Stimulated activated CD8-positive, alpha-beta memory T cell treated with anti-CD3 and anti-CD28 coated beads, Interleukin-15, amount 100 ng/mL, for 1 hour (primary cell): ENCODE results near the gene FBXW5.

Experiments
- DNase-seq: peaks from one replicate; pipeline ENCODE4 v3.0.0-alpha.2; 2020; ENCODE audit warnings: low read depth

The FBXW5 gene, protein sequence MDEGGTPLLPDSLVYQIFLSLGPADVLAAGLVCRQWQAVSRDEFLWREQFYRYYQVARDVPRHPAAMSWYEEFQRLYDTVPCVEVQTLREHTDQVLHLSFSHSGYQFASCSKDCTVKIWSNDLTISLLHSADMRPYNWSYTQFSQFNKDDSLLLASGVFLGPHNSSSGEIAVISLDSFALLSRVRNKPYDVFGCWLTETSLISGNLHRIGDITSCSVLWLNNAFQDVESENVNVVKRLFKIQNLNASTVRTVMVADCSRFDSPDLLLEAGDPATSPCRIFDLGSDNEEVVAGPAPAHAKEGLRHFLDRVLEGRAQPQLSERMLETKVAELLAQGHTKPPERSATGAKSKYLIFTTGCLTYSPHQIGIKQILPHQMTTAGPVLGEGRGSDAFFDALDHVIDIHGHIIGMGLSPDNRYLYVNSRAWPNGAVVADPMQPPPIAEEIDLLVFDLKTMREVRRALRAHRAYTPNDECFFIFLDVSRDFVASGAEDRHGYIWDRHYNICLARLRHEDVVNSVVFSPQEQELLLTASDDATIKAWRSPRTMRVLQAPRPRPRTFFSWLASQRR

DNA sequence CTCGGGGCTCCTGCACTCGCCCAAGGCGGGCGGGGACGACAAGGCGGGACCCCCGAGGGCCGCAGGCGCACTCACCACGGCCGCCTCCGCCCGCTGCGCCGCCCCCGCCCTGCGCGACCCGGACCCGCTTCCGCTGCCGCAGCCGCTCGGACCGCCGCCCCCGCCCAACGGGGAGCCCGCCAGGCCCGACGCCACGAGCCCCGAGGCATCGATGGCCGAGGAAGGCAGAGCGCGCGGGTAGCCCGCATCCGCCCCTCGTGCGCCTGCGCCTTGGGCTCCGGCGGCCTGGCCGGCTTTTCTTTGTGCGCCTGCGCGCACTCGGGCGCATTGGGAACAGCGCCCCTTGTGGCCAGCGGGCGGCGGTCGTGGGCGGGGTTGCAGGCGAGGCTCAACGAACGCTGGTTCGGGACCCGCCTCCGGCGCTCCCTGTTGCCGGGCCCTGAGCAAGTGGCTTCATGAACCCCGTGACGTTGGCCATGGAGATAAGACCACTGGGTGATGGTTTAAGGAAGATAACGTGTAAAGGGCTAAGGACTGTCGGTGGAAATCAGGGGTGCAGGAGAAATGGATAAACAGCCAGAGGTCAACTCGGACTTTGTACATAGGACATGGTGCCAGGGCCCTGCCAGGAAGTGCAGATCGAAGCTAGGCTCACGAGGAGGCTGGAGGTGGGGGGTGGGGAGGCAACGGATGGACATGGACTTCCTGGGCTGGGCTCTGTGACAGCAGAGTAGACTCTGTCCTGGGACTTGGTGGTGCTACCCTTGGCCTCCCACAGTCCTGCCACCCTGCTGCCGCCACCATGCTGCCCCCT lies at the start of gene FBXW5, which contains the start of gene C8G:
Gene FBXW5, minus strand, starts transcription at position 220 of the 814 bp plus-strand sequence. CDS start 655 bp downstream, outside the sequence.
Gene C8G, plus strand, starts transcription at position 725 of the 814 bp plus-strand sequence. Its CDS starts 78 bp downstream, at position 803.
- peak; percentile 83 for DNase-seq

DNA sequence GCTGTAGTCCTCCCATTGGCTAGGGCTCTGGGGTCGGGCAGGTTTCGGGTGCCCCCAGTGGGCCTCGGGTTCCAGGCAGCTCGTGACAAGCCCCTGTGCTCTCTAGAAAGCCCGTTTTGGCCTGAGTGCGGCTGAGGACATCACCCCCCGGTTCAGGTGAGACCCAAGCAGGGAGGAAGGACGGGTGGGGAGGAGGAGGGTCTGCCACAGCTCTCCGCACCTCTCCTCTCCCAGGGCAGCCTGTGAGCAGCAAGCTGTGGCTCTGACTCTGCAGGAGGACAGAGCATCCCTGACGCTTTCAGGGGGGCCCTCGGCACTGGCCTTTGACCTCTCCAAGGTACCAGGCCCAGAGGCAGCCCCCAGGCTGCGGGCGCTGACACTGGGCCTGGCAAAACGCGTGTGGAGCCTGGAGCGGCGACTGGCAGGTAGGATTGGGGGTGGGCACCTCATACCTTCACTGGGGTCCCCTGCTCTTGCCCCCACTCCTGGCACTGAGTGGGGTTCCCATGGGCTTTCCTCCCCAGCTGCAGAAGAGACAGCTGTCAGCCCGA lies 48.4 kb upstream of the FBXW5 start:
- DNase-seq = no peak

DNA sequence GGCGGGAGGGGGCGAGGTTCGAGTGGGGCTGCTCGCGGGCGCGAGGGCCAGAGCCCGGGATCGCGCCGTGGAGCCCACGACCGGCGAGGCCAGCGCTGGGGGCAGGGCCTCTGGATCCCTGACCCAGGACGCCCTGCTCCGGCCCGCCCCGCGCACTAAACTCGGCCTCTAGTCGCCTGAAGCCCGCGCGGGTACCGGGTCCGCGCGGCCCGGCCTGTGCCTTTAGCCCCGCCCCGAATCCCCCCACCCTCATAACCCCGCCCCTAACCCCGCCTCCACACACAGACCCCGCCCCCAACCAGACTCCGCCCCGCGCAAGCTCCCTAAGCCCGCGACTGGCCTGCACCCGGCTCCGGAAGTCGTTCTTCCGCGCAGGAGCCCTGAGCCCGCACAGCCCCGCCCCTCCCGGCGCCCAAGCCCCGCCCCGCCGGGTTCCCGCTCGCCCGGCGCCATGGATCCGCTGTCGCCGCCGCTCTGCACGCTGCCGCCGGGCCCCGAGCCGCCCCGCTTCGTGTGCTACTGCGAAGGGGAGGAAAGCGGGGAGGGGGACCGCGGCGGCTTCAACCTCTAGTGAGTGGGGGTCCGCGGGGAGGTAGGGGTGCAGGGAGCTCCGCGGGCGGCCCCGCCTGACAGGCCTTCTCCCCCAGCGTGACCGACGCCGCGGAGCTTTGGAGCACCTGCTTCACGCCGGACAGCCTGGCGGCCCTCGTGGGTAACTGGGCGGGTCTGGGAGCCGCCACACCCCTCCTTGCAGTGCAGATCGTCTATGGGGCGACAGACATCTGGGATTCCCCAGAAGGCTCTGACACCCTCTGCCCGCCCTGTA lies 47.7 kb upstream of the FBXW5 start, which contains the start of gene PAXX:
Gene PAXX, plus strand, starts transcription at position 430 of the 826 bp plus-strand sequence. Its CDS starts 22 bp downstream, at position 452.
- peak; percentile 86 for DNase-seq

DNA sequence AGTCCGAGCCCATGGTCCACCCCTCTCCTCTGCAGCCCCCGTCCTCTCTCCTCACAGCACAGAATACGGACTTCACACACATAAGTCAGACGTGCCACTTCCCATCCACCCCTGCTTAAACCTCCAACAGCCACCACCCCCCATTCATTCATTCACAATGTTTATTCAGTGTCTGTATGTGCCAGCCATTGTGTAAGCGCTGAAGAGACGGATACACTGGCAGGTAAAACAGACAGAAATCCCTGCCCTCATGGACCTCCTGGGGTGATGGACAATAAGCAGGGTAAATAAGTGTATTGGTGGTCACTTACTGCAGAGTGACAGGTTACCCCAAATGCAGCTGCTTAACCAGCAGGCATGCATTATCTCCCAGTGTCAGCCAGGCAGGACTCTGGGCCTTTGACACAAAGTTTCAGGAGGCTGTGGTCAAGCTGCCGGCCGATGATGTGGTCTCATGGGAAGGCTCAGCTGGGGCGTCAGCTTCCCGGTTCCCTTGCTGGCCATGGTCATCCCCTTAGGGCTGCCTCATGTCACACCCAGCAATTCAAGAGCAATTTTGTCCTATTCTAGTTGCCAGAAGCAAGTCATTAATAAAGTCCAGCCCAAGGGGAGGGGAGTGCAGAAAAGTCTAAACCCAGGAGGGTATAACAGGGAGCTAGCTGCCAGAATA lies 45.8 kb upstream of the FBXW5 start:
- no peak for DNase-seq

DNA sequence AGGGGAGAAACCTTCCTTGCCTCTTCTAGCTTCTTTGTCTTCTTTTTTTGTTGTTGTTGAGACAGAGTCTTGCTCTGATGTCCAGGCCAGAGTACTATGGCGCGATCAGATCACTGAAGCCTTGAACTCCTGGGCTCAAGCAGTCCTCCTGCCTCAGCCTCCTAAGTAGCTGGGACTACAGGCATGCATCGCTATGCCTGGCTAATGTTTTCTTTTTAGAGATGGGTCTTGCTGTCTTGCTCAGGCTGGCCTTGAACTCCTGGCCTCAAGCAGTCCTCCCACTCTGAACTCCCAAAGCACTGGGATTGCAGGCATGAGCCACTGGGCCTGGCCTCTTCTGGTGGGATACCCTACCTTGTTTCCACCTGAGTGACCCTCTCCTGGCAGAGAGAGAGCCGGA lies 44.3 kb upstream of the FBXW5 start:
- no peak for DNase-seq

DNA sequence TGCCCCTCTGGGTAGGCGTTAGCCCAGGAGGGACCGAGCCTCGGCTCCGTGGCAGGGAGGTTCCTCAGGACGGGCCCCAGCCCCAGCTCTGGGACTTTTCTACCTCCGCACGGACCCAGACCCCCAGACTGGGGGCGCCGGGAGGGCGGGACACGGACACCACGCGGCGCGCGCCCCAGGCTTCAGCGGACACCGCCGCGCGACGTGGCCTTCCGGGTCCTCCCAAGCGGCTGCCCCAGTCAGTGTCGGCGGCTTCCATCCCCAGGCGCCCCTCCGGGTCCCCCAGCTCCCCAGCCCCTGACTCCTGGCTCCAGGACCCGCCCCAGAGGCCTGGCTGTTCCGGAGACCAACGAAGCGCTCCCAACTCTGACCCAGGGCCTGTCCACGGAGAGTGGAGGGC lies 41.3 kb upstream of the FBXW5 start:
- DNase-seq = no peak

DNA sequence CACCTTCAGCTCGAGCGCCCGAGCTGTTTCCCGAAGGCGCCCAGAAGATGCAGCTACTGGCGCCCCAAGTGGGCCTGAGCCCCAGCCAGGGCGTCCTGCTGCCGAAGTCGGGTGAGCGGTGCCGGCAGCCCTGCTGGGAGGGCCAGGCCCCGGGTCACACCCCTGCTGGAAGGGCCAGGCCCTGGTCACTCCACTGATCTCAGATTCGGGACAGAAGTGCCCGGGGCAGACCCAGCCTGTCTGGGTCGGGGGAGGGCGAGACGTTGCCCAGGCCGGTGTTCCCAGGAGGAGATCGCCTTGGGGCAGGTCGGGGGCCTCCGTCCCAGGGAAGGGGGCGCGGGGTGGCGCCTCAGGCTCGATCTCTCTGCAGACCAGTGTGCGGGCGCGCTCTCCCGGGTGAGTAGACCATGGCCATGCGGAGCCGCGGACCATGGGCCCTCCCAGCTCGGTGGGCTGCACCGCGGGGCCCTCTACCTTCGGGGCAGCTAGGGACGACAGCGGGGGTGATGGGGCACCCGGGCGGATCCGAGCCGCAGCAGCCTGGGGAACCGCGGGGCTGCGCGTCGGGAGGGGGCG lies 40.6 kb upstream of the FBXW5 start:
- no peak for DNase-seq

DNA sequence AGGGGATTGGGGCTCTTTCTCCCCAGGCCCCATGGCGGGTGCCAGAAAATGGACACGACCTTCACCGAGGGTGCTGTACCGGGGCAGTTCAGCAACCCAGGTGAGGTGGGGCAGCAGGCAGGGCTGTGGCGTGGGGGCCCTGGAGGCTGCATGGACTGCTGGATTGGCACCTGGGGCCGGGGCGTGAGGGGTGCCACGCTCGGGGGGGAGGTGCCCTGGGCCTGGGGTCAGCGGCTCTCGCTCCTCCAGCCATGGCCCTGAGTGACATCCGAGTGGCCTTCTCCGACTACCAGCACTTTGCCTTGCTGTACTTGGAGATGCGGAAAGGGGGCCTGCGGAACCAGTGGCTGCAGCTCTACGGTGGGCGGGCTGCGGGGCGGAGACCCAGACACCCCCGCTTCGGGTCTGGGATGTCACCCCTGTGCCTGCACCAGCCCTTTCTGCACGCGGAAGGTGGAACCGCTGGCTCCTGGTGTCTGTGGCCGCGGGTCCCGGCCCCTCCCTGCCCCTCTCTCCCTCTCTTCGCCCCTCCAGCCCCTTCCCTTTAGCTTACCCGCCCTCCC lies 40.0 kb upstream of the FBXW5 start:
- no peak for DNase-seq

DNA sequence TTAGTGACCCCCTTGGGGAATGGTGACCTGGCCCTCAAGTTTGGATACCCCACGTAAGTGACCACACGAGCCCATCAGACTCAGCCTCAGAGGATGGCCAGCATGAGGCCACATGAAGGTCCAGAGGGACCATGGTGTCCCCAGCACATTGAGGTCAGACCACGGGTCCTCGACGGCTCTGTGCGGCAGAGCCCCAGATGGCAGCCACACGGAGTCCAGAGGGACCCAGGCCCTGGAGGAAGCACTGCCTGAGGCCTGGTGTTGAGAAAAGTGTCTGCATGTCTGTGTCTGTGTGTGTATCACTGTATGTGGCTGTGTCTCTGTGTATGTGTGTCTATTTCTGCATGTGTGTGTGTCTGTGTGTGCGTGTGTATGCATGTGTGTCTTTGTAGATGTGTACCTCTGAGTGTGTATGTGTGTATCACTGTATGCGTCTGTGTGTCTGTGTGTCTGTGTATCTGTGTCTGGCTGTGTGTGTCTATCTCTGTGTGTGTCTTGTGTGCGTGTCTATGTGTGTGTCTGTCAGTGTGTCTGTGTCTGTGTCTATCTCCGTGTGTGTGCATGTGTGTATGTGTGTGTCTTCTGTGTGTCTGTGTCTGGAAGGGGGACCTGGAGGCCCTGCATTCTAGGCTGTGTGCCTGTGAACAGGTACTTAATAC lies 39.2 kb upstream of the FBXW5 start:
- no peak for DNase-seq

DNA sequence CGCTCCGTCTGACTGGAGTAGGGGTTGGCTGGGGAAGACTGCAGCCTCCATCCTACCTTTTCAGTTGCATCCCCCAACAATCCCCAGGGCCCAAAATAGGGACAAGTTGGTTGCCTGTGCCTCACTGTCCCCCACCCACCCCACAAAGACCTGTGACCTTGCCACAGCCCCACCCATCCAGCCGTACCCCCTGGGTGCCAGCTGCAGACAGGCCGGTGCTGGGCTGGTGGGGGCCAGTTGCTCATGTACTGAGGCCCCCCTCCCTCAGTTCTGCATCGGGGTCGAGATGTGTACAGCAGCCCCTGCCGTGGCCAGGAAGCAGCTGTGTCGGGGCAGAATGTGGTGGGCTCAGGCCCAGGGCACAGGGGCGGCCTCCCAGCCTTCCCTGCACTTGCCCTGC lies 38.6 kb upstream of the FBXW5 start:
- DNase-seq = no peak

DNA sequence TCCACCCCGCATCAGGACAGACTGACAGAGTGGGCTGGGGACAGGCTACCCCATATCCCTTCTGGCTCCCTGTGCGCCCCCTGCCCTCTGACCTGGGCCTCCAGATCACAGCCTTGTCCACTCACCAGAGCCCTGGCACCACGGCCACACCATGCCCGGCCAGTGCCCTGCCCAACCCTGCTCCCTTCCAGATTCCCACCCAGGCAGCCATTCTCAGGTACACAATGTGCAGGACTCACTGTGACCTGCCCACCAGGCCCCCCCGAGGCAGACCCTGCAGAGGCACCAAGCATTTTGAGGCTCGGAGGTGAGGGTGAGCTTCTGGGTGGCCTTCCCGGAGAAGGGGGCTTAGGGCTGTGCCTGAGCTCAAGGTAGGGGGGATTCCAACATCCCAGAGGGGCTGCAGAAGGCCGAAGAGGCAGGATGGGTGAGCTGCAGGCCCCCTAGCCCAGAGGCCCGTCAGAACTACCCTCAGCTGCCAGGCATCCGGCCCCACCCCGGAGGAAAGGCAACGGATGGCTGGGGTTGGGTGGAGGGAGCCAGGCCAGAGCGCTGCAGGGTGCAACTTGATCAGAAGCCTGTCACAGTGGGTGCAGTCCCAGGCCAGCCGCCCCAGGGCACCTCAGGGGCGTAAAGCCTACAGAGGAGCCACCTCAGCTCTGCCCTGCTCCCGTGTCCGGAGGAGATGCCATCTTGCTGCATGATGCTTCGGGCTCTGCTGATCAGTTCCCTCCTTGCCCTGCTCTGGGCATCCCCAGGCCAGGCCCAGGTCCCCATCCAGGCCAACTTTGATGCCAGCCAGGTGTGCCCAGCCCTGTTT lies 37.9 kb upstream of the FBXW5 start, which contains the start of gene LCNL1:
Gene LCNL1, plus strand, starts transcription at position 762 of the 820 bp plus-strand sequence. CDS start 594 bp downstream, outside the sequence.
- no peak for DNase-seq

DNA sequence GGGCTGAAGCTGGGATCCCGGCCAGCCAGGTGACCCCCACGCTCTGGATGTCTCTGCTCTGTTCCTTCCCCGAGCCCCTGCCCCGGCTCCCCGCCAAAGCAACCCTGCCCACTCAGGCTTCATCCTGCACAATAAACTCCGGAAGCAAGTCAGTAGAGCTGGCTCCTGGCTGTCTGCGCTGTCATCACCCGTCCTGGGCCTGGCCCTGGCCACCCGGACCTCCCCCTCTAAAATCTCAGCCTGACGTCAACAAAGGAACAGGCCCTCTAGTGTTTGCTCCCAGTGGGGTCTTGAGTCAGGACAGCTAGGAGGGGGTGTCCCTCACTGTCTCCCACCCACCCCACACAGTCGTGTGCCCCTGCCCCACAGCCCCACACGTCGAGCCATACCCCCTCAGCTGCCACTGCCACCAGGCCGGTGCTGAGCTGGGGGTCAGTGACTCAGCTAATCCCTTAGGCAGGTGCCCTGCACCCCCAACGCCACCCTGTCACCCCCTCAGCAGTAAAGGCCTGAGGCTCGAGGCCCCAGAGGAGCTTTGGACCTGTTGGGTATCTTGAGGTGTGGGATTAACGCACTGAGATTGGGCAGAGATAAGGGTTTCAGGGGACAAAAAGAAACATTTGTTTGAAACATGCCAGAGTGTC lies 37.2 kb upstream of the FBXW5 start:
- DNase-seq = no peak

DNA sequence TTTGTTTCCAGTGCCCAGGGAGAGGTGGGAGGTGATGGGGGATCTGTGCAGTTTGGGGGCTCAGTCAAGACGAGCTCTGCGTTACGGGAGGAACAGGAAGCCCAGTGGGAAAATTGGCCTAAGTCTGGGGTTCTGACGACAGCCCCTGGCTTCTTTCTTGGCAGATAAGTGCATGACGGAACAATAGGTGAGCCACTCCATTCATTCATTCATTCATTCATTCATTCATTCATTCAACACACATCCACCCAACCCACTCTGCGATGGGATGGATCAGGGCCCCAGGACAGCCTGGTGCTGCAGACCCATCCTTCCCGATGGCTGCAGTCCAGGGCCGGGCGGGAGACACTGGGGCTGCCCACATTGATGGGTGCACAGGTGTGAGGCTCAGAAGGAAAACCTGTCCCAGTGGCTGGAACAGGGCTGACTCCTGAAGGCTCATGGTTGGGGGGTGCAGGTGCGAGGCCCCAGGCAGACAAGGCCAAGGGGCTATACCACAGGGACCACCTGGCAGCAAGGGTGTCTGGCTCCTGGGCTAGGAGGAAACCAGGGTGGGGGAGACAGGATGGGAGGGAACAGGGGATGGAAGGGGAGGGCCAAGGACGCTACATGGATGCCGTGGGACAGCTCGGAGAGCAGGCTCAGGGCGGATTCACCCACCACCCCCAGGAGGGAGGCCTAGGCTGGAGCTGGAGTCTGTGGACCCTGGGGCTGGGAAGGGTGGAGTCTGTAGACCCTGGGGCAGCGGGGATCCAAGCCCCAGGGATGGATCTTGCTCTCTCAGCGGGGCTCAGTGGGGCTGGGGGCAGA lies 36.3 kb upstream of the FBXW5 start:
- DNase-seq = no peak

DNA sequence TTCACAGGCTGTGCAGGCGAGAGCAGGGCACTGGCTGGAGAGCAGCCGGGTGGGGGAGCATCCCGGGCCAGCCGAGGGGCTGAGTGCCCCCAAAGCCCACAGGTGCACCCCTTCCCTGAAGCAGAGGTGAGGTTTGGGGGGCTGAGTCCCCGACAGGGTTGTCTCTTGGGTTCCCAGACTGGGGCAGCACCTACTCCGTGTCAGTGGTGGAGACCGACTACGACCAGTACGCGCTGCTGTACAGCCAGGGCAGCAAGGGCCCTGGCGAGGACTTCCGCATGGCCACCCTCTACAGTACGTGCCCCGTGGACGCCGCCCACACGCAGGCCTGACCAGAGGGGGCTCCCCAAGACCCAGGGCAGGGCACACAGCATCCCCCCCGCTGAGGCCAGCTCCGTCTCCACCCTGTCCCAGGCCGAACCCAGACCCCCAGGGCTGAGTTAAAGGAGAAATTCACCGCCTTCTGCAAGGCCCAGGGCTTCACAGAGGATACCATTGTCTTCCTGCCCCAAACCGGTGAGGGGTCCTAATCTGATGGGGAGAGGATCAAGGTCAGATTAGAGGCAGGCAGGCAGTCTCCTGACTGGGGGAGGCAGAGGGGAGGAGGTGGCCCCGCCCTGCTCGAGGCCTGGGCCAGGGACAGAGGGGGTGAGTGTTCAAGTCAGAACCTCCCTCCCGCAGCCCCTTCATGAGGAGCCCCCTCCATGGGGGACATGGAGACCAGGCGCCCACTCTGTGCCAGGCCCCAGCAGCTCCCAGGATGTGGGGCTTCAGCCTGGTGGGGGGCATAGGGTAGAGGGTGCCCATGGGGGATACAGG lies 35.4 kb upstream of the FBXW5 start:
- no peak for DNase-seq

DNA sequence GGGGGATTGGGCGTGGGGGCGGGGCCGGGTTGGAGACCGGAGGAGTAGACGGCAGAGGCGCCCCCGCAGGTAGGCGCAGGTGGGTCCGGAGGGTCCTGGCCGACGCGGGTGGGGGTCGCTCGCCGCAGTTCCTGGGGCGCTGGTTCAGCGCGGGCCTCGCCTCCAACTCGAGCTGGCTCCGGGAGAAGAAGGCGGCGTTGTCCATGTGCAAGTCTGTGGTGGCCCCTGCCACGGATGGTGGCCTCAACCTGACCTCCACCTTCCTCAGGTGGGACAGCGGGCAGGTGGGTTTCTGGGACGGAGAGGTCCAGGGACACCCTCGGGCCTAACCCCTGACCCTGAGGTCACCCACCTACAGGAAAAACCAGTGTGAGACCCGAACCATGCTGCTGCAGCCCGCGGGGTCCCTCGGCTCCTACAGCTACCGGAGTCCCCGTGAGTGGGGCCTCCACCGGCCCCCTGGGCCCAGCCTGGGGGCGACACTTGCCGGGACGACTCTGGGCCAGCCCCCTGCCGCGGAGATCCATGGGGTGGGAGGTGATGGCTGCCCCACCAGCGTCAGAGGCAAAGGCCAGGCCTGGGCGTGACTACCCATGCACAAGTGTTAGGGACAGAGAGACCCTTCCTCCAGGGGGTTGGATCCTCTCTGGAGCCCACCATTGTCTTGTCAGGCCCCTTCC lies 34.5 kb upstream of the FBXW5 start:
- DNase-seq = no peak
